Measurements from ENCODE around the gene EXOC6B.

Gene EXOC6B

GRCh38 chr2:72576459-72576858 is 249.4 kb downstream of the EXOC6B start:
- CTCF ChIA-PET: interaction anchor here (0.7 to 2.4 kb wide), 7 partner anchors 29 to 426 kb away, joined by 3 to 7 read pairs (median 3); no protein-coding TSS in a partner anchor
- H3K4me1 ChIP-seq (ENCODE audit: control insufficient read depth, insufficient read depth, low read length): no peaks in the 10 kb centered on the region
- H3K4me3 ChIP-seq (ENCODE audit: low read depth, low read length): no peak overlapping the region
- no peaks in the 10 kb centered on the region for H3K36me3 ChIP-seq (ENCODE audit: control insufficient read depth in 2 of 2, insufficient read depth in 1 of 2, low read length in 2 of 2)
- POLR2A ChIA-PET: no interaction called here
- no peak overlapping the region for H3K27ac ChIP-seq (ENCODE audit: extremely low read depth, low read depth, low read length)
- TF ChIP-seq HOXC10 (CRISPR knock-in tag; IDR thresholded peaks at IDR 0.05) (no peak), ZNF792 (tag by site-specific recombination; IDR thresholded peaks at IDR 0.05) (no peak), SP7 (tag by site-specific recombination; IDR thresholded peaks at IDR 0.05) (no peak), HOXD13 (CRISPR knock-in tag; IDR thresholded peaks at IDR 0.05; ENCODE audit: borderline replicate concordance) (no peak), ZNF341 (tag by site-specific recombination; IDR thresholded peaks at IDR 0.05; ENCODE audit: low read depth) (no peak), ZNF548 (tag by site-specific recombination; IDR thresholded peaks at IDR 0.05) (no peak), ZNF423 (tag by site-specific recombination; IDR thresholded peaks at IDR 0.05) (no peak), REPIN1 (tag by site-specific recombination; IDR thresholded peaks at IDR 0.05; ENCODE audit: low read depth) (no peak), ZFP41 (tag by site-specific recombination; IDR thresholded peaks at IDR 0.05; ENCODE audit: borderline replicate concordance) (no peak), MYNN (tag by site-specific recombination; IDR thresholded peaks at IDR 0.05; ENCODE audit: borderline replicate concordance) (no peak), ZFHX2 (tag by site-specific recombination; conservative IDR thresholded peaks at IDR 0.05) (no peak), KLF7 (tag by site-specific recombination; IDR thresholded peaks at IDR 0.05; ENCODE audit: borderline replicate concordance) (no peak), ZNF184 (tag by site-specific recombination; IDR thresholded peaks at IDR 0.05) (no peak), ZNF596 (tag by site-specific recombination; IDR thresholded peaks at IDR 0.05) (no peak), ZNF529 (tag by site-specific recombination; IDR thresholded peaks at IDR 0.05; ENCODE audit: insufficient replicate concordance) (no peak), ZNF18 (tag by site-specific recombination; IDR thresholded peaks at IDR 0.05) (no peak), SP3 (tag by site-specific recombination; IDR thresholded peaks at IDR 0.05) (no peak), MZF1 (tag by site-specific recombination; IDR thresholded peaks at IDR 0.05; ENCODE audit: borderline replicate concordance) (no peak), PRDM2 (tag by site-specific recombination; IDR thresholded peaks at IDR 0.05; ENCODE audit: borderline replicate concordance) (no peak)
- no peaks in the 10 kb centered on the region for H3K9me3 ChIP-seq (ENCODE audit: control insufficient read depth, insufficient read depth, low read depth, low read length)

GRCh38 chr2:72574886-72575285 is 250.9 kb downstream of the EXOC6B start:
- no peaks in the 10 kb centered on the region for H3K4me1 ChIP-seq (ENCODE audit: control insufficient read depth, insufficient read depth, low read length)
- no peaks in the 10 kb centered on the region for H3K36me3 ChIP-seq (ENCODE audit: control insufficient read depth in 2 of 2, insufficient read depth in 1 of 2, low read length in 2 of 2)
- no peak overlapping the region for H3K27ac ChIP-seq (ENCODE audit: extremely low read depth, low read depth, low read length)
- no peak overlapping the region for H3K4me3 ChIP-seq (ENCODE audit: low read depth, low read length)
- TF ChIP-seq ZNF404 (tag by site-specific recombination; IDR thresholded peaks at IDR 0.05) (no peak), ZNF184 (tag by site-specific recombination; IDR thresholded peaks at IDR 0.05) (no peak), ZFP69B (tag by site-specific recombination; IDR thresholded peaks at IDR 0.05) (no peak), ZNF768 (tag by site-specific recombination; IDR thresholded peaks at IDR 0.05) (no peak), ZNF837 (tag by site-specific recombination; IDR thresholded peaks at IDR 0.05) (no peak), ZIC2 (tag by site-specific recombination; IDR thresholded peaks at IDR 0.05) (no peak)
- TF ChIP-seq, protein P1, sequence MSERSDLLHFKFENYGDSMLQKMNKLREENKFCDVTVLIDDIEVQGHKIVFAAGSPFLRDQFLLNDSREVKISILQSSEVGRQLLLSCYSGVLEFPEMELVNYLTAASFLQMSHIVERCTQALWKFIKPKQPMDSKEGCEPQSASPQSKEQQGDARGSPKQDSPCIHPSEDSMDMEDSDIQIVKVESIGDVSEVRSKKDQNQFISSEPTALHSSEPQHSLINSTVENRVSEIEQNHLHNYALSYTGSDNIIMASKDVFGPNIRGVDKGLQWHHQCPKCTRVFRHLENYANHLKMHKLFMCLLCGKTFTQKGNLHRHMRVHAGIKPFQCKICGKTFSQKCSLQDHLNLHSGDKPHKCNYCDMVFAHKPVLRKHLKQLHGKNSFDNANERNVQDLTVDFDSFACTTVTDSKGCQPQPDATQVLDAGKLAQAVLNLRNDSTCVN (tag by site-specific recombination; optimal IDR thresholded peaks at IDR 0.05): no peak
- POLR2A ChIA-PET: no interaction called here
- H3K9me3 ChIP-seq (ENCODE audit: control insufficient read depth, insufficient read depth, low read depth, low read length): no peaks in the 10 kb centered on the region
- CTCF ChIA-PET: interaction anchor here (0.6 kb wide), 1 partner anchor 379 kb away, joined by 3 read pairs; no protein-coding TSS in a partner anchor
